NCI-H2081 (cell line): ENCODE data around the gene ANP32B.

Source experiments
- DNase-seq, 2 experiments: peaks; one replicate each; lab custom pipeline; 2025; lab: John Stamatoyannopoulos, UW

Gene ANP32B

DNA sequence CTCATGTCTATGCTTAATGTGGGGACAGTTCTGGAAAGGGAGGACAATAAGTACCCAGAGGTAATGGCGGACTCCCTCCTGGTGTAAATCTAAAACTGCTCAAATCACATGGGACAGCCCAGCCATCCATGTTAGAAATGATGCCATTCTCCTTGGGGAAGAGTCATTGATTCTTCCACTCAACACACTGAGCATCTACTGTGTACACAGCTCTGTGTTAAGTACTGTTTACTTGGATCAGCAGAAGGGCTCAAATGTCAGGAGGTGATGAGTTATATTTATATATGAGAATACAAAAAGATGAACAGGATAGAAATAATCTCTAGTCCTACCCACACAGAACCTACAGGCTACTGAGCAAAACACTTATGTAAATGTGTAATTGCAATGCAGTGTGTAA is 41.6 kb downstream of the ANP32B start:
- no peak for DNase-seq

DNA sequence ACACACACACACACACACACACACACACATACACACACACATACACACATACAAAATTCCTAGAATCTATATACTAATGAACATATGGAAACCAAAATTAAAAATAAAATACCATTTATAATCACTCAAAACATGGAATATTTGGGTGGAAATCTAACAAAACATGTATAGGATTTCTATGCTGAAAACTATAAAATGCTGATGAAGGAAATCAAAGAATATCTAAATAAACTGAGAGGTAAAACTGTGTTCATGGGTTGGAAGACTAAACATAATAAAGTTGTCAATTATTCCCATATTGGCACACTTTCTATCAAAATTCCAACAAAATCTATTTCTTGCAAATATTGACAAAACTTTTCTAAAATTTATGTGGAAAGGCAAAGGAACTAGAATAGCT is 48.0 kb downstream of the ANP32B start:
- no peak for DNase-seq

GRCh38 chr9:98031935-98032334 is 48.8 kb downstream of the ANP32B start:
- no peak for DNase-seq

DNA sequence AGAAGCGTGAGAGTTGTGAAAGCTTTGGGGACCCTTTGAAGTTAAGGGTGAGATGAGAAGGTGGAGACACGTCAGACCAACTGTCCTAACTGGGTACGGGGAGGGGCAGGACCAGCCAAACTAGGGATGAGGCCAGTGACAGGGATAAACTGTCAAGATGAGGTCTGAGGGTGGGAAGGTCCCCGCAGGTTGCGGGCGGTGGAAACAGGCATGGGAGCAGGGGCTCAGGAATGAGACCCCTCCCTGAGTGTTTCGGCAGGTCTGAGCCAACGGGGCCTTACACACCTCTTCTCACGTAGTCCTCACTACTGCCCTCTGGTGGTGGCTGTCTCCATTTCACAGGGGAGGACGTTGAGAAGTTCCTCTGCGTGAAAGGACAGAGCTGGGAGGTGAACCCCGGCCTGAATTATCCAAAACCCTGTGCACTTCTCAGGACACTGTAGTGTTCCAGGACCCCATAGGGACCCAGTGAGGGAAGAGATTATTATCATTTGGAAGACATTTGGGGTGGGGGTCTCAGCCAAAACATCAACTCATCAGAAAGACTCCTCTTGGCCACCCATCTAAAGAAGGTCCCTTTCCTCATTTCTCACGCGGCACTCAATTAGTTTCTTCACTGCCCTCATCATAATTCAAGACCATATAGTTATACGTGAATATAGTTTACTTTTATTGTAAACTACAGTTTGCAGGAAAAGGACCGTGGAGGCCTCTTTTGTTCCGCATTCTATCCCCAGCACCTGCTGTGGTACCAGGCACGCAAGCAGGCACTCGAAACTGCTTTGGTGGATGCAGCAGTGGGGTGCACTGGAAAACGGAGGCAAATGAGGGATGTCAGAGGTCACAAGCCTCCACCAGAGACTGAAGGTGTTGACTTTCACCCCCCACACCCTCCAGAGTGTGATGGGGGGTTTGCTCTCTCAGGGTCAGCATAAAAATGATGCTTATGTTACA is 51.7 kb downstream of the ANP32B start:
- peak; percentile 67 to 72 for DNase-seq

- DNase-seq: no peak
These were observed 54.2 kb downstream of the ANP32B start for GRCh38 chr9:98037357-98037756.

- no peak for DNase-seq
These were observed 55.8 kb downstream of the ANP32B start for GRCh38 chr9:98038958-98039357.

DNA sequence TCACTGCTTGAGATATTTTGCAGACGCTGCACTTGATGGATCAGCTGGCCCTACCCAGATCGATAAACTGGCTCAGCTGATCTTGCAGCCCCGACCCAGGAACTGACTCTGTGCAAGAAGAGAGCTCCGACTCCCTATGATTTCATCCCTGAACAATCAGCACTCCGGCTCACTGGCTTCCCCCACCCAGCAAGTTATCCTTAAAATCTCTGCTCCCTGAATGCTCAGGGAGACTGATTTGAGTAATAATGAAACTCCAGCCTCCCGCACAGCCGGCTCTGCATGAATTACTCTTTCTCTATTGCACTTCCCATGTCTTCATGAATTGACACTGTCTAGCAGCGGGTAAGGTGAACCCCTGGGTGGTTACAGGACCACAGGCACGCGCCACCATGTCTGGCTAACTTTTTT is 56.5 kb downstream of the ANP32B start:
- no peak for DNase-seq

DNA sequence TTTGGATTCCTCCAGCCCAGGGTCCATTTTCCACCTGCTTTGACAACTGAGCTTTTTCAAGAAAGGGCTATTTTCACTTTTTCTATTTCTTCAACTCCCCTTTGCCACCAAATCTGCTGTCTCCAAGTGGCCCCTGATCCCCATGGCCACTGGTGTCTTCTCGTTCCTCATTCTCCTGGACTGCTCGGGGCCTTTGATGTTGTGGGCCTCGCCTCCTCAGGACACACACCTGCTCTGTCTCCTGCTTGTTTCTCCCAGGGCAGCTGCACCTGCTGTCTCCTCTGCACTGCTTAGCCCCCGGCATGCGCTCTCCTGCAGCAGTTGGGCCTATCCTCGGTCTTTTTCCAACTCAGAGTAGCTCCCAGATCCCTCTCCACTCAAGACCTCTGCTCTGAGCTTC is 57.1 kb downstream of the ANP32B start:
- DNase-seq: no peak

DNA sequence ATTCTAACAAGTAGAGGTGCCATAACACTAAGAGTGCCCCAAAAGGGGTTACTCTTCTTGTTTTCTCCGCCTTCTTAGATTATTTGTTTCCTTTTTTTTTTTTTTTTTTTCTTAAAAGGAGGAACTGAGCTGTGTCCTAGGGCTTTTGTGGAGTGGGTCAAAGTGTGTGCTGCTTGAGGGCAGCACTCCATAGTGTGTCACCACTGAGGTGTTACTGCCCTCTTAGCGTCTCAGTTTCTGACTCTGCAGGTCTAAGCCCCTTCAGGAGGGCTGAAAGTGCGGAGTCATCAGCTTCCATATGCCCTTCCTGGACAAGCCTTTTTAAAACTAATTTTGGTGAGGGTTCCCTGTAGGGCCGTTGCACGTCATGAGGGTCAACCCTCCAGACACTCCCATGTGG is 60.8 kb downstream of the ANP32B start:
- no peak for DNase-seq

- DNase-seq: peak; percentile 81 to 94
These were observed 62.4 kb downstream of the ANP32B start for GRCh38 chr9:98045234-98046179.

- no peak for DNase-seq
These were observed 63.0 kb downstream of the ANP32B start for GRCh38 chr9:98046180-98046543.

GRCh38 chr9:98047002-98047401 is 63.9 kb downstream of the ANP32B start:
- DNase-seq: peak in 1 of 2 experiments; percentile 18

- DNase-seq: no peak
These were observed 66.3 kb downstream of the ANP32B start for GRCh38 chr9:98049288-98050072.

DNA sequence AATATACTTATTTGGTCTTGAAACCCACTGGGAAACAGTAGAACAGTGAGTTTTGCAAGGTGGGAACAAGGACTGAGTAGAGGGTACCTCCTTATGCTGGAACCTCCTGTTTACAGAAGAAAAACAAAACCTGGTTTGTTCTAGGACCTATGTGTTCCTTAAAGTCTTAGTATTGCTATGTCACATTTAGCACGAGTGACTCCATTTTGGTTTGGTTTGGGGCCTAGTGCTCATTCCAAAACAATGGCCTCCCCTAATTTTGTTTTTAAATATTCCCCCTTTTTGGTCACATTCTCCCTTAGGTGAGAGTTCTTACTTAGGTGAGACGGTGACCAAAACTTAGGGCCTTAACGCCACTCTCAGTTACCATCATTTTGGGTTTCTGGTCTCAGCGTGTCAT is 67.2 kb downstream of the ANP32B start:
- DNase-seq: no peak

- no peak for DNase-seq
These were observed 71.3 kb downstream of the ANP32B start for GRCh38 chr9:98054376-98054951.

DNA sequence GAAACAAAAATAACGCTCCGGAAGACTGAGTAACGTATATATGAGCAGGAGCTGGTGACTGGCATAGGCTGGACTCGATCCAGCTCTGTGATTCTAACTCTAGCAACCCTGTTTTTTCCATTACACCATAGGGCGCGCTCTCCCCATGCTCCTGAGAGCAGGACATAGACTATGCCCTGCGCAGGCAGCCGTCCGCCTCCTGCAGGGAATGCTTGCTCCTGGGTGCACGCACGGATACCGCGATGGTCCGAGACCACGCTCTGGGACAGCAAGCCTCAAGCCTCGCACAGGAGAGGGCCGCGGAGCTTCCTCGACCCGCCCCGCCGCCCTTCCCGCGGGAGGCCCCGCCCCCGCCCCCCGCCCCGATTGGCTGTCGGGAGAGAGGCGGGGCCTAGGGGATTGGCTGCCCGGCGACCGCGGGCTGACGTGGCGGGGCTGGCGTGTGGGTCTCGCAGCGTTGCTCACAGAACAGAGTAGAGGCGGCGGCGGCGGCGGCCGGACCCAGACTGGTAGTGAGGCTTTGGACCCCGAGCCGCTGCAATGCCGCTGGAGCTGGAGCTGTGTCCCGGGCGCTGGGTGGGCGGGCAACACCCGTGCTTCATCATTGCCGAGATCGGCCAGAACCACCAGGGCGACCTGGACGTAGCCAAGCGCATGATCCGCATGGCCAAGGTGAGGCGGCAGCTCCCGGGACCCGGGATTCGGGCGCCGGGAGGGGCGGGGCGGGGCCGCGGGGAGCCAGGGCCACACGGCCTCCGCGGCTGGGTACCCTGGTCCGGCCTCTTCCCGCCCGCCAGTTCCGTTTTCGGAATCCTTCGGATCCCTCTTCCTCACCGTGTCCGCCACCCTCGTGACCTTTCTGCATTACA is 73.4 kb downstream of the ANP32B start, which contains the start of gene NANS:
NANS (plus strand) TSS at position 464 of the 869 bp plus-strand sequence; CDS start at position 541, 77 bp downstream.
- peak; percentile 88 to 92 for DNase-seq

- DNase-seq: peak in 1 of 2 experiments; percentile 9
These were observed 74.1 kb downstream of the ANP32B start for GRCh38 chr9:98057138-98057799.

DNA sequence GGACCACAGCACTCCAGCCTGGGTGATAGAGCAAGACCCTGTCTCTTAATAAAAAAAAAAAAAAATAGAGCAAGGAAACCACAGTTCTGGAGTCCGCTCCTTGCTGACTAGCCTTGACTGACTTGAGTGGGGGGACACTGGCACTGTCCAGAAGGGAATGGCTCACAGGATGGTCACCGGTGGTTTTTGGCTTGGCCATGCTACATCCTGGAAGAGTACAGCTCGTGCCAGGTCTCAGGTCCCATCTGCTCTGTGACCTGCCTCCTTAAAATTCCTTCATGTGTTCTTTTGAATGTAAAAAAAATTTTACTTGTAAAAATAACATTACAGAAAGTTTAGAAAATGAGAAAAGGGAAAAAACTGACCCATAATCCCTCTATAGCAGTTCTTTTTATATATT is 79.0 kb downstream of the ANP32B start:
- DNase-seq: no peak

DNA sequence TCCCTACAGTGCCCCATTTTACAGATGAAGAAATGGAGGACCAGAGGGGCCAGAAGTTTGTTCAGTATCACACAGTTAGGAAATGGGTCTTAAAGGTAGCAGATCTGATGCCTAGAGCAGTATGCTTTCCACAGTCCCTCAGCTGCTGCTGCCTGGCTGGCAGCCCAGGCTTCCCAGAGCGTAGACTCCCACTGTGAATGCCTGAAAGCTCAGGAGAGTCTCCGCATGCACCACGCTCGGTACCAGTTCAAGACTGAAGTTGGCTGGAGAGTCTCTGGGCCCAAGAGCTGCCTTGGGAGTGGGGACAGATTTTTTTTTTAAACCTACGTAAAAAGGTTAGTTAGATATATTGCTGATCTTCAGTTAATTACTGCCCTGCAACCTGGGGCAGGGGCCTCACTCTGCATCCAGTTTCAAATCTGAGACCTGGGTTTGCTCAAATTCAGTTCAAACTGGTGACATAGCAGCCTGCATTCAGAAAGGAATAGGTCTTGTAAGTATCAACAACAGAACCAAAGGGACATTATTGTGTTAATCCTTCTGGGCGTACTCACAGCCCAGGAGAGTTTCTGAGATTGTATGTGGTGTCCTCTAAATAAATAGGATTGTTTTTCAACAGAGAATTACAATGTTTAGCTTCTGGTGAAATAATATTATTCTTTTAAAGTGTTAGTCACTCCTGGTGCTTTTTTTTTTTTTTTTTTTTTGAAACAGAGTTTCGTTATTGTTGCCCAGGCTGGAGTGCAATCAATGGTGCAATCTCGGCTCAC is 81.7 kb downstream of the ANP32B start:
- DNase-seq: peak in 1 of 2 experiments; percentile 18
